ENCODE measurements around the gene HOXA10.

DNA sequence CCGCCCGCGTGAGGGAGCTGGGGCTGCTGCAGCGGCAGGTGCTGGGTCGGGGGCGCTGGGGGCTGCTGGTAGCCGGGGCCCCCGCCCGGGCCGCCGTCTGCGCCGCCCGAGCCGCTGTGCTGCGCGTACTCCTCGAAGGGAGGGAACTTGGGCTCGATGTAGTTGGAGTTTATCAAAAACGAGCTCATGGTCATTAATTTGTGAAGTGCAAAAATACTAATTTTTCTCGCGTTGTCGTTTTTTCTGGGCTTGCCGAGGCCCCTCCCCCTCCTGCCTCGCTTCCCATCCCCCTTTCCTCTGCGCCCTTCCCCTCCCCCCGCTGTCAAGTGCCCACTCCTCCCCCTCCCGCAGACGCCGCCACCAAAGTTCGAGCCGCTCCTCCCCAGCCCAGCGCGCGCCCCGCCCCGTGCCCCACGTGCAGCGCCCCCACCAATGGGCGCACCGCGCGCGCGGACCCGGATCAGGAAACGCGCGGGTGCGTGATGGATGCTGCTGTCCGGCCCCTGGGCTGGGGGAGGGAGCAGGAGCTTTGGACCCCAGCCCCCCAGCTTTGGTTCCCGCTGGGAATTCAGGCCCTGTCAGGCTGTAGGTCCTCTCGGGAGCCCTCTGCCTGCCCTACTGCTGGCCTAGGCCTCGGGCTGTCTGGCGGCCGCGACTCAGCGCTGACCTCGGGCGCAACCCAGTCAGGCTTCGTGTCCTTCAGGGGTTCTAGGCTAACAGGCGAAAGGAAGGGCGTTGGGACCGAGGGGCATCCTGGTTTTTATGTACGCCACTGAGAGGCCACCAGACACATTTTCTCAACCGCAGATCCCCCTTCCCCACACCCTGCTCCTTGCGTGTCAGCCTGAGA, 43.4 kb downstream of the HOXA10 start, which contains the start of gene HOXA4:
- no peak for TF ChIP-seq CTCF (IDR thresholded peaks at IDR 0.05; ENCODE audit: low read length)
- no peak for TF ChIP-seq EZH2 (optimal IDR thresholded peaks at IDR 0.05; ENCODE audit: low read depth, low read length)

Data from MM.1S (cell line).